Astrocyte (in vitro differentiated cells and primary cell): Measurements from ENCODE around the gene SP140.

Experiments used
- EZH2 ChIP-seq: IDR thresholded peaks from 2 replicates; pipeline ENCODE4 v1.6.1; 2012; ENCODE audit warnings: mild to moderate bottlenecking, low read length, inconsistent platforms; ENCODE audit not compliant: insufficient read depth
- TF ChIP-seq, protein P1 (sequence below): IDR thresholded peaks from 2 replicates; pipeline ENCODE4 v1.5.1; 2011; ENCODE audit warnings: low read depth, mild to moderate bottlenecking, inconsistent platforms, low read length, moderate library complexity; ENCODE audit not compliant: insufficient read depth

DNA sequence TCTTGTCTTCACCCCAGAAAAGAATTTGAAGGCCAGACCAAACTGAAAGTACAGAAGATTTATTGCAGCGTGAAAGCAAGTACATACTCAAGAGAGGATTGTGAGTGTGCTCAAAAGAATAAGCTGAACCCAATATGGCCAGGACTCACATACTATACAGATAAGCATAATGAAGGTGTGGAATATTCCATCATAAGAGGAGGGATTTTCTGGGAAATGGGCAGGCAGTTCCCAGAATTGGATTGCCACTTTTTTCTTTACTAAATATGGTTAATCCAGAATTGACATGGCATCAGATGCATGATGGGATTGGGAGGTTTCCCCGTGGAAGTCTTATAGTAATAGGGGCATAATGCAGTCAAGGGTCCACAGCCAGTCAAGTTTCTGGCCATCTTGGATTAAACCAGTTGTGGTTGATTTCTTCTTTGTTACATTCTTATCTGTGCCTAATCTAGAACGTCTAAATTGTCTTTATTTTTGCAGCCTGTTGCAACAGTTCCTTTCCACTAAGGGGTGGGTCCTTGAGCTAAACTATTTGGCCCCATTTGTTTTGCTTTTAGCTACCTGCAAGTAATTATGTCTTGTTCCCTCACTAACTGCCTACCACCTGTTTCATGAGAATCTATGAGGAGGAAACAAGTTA, 110.4 kb downstream of the SP140 start:
- TF ChIP-seq, protein P1, sequence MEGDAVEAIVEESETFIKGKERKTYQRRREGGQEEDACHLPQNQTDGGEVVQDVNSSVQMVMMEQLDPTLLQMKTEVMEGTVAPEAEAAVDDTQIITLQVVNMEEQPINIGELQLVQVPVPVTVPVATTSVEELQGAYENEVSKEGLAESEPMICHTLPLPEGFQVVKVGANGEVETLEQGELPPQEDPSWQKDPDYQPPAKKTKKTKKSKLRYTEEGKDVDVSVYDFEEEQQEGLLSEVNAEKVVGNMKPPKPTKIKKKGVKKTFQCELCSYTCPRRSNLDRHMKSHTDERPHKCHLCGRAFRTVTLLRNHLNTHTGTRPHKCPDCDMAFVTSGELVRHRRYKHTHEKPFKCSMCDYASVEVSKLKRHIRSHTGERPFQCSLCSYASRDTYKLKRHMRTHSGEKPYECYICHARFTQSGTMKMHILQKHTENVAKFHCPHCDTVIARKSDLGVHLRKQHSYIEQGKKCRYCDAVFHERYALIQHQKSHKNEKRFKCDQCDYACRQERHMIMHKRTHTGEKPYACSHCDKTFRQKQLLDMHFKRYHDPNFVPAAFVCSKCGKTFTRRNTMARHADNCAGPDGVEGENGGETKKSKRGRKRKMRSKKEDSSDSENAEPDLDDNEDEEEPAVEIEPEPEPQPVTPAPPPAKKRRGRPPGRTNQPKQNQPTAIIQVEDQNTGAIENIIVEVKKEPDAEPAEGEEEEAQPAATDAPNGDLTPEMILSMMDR = no peak
- TF ChIP-seq EZH2 = no peak
